ENCODE measurements around the gene ENG. TPM values are rescaled to one million over a fixed set of nuclear protein-coding genes. Genes with fewer than 3 reads are reported as not detected.

Gene ENG
- total and polyA plus RNA-seq, 4 donors = 41.1 to 317 (median 131) TPM

- DNase-seq (no peak), ATAC-seq (ENCODE audit: insufficient read depth, low FRiP score) (no peak)
- peaks cover 3 to 42% (median 15%) of the 10 kb centered on the region in 4 donors for H3K36me3 ChIP-seq (ENCODE audit: control insufficient read depth in 4 of 4, insufficient read depth in 4 of 4, low read length in 4 of 4)
- H3K27me3 ChIP-seq (ENCODE audit: control insufficient read depth in 3 of 3, insufficient read depth in 3 of 3, low read length in 2 of 3) = no peaks in the 10 kb centered on the region
- no peaks in the 10 kb centered on the region for H3K9me3 ChIP-seq (ENCODE audit: control insufficient read depth in 4 of 4, insufficient read depth in 3 of 4, low read length in 3 of 4)
- 75 to 85% methylated on average over 8 of the region's 8 CpGs for WGBS, 2 donors
- H3K4me1 ChIP-seq (ENCODE audit: control insufficient read depth in 5 of 5, insufficient read depth in 5 of 5, low read length in 5 of 5) = peaks cover 0 to 24% (median 10%) of the 10 kb centered on the region in 5 donors
- no peak overlapping the region for H3K4me3 ChIP-seq
- TF ChIP-seq, protein P1, sequence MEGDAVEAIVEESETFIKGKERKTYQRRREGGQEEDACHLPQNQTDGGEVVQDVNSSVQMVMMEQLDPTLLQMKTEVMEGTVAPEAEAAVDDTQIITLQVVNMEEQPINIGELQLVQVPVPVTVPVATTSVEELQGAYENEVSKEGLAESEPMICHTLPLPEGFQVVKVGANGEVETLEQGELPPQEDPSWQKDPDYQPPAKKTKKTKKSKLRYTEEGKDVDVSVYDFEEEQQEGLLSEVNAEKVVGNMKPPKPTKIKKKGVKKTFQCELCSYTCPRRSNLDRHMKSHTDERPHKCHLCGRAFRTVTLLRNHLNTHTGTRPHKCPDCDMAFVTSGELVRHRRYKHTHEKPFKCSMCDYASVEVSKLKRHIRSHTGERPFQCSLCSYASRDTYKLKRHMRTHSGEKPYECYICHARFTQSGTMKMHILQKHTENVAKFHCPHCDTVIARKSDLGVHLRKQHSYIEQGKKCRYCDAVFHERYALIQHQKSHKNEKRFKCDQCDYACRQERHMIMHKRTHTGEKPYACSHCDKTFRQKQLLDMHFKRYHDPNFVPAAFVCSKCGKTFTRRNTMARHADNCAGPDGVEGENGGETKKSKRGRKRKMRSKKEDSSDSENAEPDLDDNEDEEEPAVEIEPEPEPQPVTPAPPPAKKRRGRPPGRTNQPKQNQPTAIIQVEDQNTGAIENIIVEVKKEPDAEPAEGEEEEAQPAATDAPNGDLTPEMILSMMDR (IDR thresholded peaks at IDR 0.05; ENCODE audit: control extremely low read depth, extremely low read depth) = no peak
- H3K27ac ChIP-seq (ENCODE audit: low read depth in 1 of 2, low read length in 1 of 2) = no peak overlapping the region
- no peak overlapping the region for H3K9ac ChIP-seq (ENCODE audit: insufficient read depth in 1 of 2, low read length in 2 of 2)
Observed at GRCh38 chr9:127805620-127806019, 48.8 kb downstream of the ENG start.

GRCh38 chr9:127803507-127804352 lies 50.7 kb downstream of the ENG start:
- H3K9ac ChIP-seq (ENCODE audit: insufficient read depth in 1 of 2, low read length in 2 of 2) = peak overlapping the region; percentile 83 to 86
- H3K27me3 ChIP-seq (ENCODE audit: control insufficient read depth in 3 of 3, insufficient read depth in 3 of 3, low read length in 2 of 3) = no peaks in the 10 kb centered on the region
- peaks cover 3 to 28% (median 14%) of the 10 kb centered on the region in 4 donors for H3K36me3 ChIP-seq (ENCODE audit: control insufficient read depth in 4 of 4, insufficient read depth in 4 of 4, low read length in 4 of 4)
- no peak for DNase-seq
- peaks cover 0 to 20% (median 10%) of the 10 kb centered on the region in 5 donors for H3K4me1 ChIP-seq (ENCODE audit: control insufficient read depth in 5 of 5, insufficient read depth in 5 of 5, low read length in 5 of 5)
- H3K9me3 ChIP-seq (ENCODE audit: control insufficient read depth in 4 of 4, insufficient read depth in 3 of 4, low read length in 3 of 4) = no peaks in the 10 kb centered on the region
- H3K4me3 ChIP-seq = peak overlapping the region; percentile 43
- 37 to 38% methylated on average over 18 of the region's 18 CpGs for WGBS, 2 donors
- ATAC-seq (ENCODE audit: insufficient read depth, low FRiP score) = peak; percentile 5
- H3K27ac ChIP-seq (ENCODE audit: low read depth in 1 of 2, low read length in 1 of 2) = peak overlapping the region; percentile 88 to 98
- TF ChIP-seq, protein P1 (IDR thresholded peaks at IDR 0.05; ENCODE audit: control extremely low read depth, extremely low read depth) = no peak

- WGBS, 2 donors = 0% methylated on average over 63 to 83 of the region's 83 CpGs
- TF ChIP-seq, protein P1 (IDR thresholded peaks at IDR 0.05; ENCODE audit: control extremely low read depth, extremely low read depth) = no peak
- peak within 1 kb of the TSS; percentile 97 to 98 for H3K27ac ChIP-seq (ENCODE audit: low read depth in 1 of 2, low read length in 1 of 2)
- peaks cover 3 to 19% (median 13%) of the 10 kb centered on the region in 4 donors for H3K36me3 ChIP-seq (ENCODE audit: control insufficient read depth in 4 of 4, insufficient read depth in 4 of 4, low read length in 4 of 4)
- no peaks in the 10 kb centered on the region for H3K27me3 ChIP-seq (ENCODE audit: control insufficient read depth in 3 of 3, insufficient read depth in 3 of 3, low read length in 2 of 3)
- peak within 1 kb of the TSS; percentile 83 to 86 for H3K9ac ChIP-seq (ENCODE audit: insufficient read depth in 1 of 2, low read length in 2 of 2)
- DNase-seq = peak; percentile 90 to 93 (median 92)
- peaks cover 0 to 20% (median 10%) of the 10 kb centered on the region in 5 donors for H3K4me1 ChIP-seq (ENCODE audit: control insufficient read depth in 5 of 5, insufficient read depth in 5 of 5, low read length in 5 of 5)
- H3K4me3 ChIP-seq = peak within 1 kb of the TSS; percentile 43
- no peaks in the 10 kb centered on the region for H3K9me3 ChIP-seq (ENCODE audit: control insufficient read depth in 4 of 4, insufficient read depth in 3 of 4, low read length in 3 of 4)
- ATAC-seq (ENCODE audit: insufficient read depth, low FRiP score) = peak; percentile 90
Observed at GRCh38 chr9:127802576-127803443, 51.6 kb downstream of the ENG start, which contains the start of gene FPGS. TSS of gene FPGS (plus strand) at chr9:127802882. CDS start at chr9:127802925, 43 bp downstream.

All from lung (tissue), 12 donors.